SK-N-SH (cell line): ENCODE data around the gene KBTBD3.

ENCODE experiments used
- CHD2 ChIP-seq: fragments of 150-350 bp; IDR thresholded peaks from 2 replicates; pipeline ENCODE4 v1.6.1; 2018; ENCODE audit warnings: low read length; ENCODE audit not compliant: partially characterized antibody
- CTCF ChIP-seq: fragments of 200-600 bp; sonication (generic); IDR thresholded peaks from 2 replicates; pipeline ENCODE4 v1.6.1; 2017; ENCODE audit warnings: antibody characterized with exemption, mild to moderate bottlenecking, moderate library complexity
- EP300 ChIP-seq, 2 experiments: IDR thresholded peaks; 2 replicates each; pipeline versions ENCODE4 v1.4.0 to v1.6.1; 2012; ENCODE audit warnings: borderline replicate concordance in 1 of 2, low read depth in 1 of 2, low read length in 1 of 2
- FOXJ3 ChIP-seq: sonication (generic); formaldehyde crosslinking; IDR thresholded peaks from 2 replicates; pipeline ENCODE4 v1.5.1; 2020; ENCODE audit warnings: mild to moderate bottlenecking, missing genetic modification reagents
- FOXM1 ChIP-seq: IDR thresholded peaks from 2 replicates; pipeline ENCODE4 v1.4.0; 2012; ENCODE audit warnings: low read depth, mild to moderate bottlenecking
- GABPA ChIP-seq: IDR thresholded peaks from 2 replicates; pipeline ENCODE4 v1.4.0; 2012; ENCODE audit warnings: low read depth, mild to moderate bottlenecking
- PBX3 ChIP-seq: IDR thresholded peaks from 2 replicates; pipeline ENCODE4; 2012
- POLR2AphosphoS5 ChIP-seq: IDR thresholded peaks from 2 replicates; pipeline ENCODE4 v1.6.1; 2012; ENCODE audit warnings: low read depth, low read length
- RAD21 ChIP-seq: IDR thresholded peaks from 2 replicates; pipeline ENCODE4 v1.6.1; 2012; ENCODE audit warnings: mild to moderate bottlenecking, low read length
- SIN3A ChIP-seq: IDR thresholded peaks from 2 replicates; pipeline ENCODE4 v1.6.1; 2012; ENCODE audit warnings: low read depth, mild to moderate bottlenecking, low read length, moderate library complexity, borderline replicate concordance
- TAF1 ChIP-seq: IDR thresholded peaks from 2 replicates; pipeline ENCODE4 v1.6.1; 2012; ENCODE audit warnings: low read depth, mild to moderate bottlenecking, low read length, moderate library complexity, borderline replicate concordance
- TEAD4 ChIP-seq: IDR thresholded peaks from 2 replicates; pipeline ENCODE4 v1.4.0; 2012; ENCODE audit warnings: mild to moderate bottlenecking, borderline replicate concordance; ENCODE audit not compliant: insufficient read depth
- USF1 ChIP-seq: IDR thresholded peaks from 2 replicates; pipeline ENCODE4 v1.4.0; 2012; ENCODE audit warnings: low read depth, borderline replicate concordance
- USF2 ChIP-seq: fragments of 150-350 bp; IDR thresholded peaks from 2 replicates; pipeline ENCODE4 v1.6.1; 2017; ENCODE audit warnings: antibody characterized with exemption, low read length, low read depth, borderline replicate concordance

- no peak for TF ChIP-seq PBX3
- TF ChIP-seq POLR2AphosphoS5 = no peak
- no peak for TF ChIP-seq CTCF
- no peak for TF ChIP-seq FOXJ3
- no peak for TF ChIP-seq GABPA
- no peak for TF ChIP-seq SIN3A
- no peak for TF ChIP-seq EP300 (IDR thresholded peaks at IDR 0.05; ENCODE audit: borderline replicate concordance in 1 of 2, low read depth in 1 of 2, low read length in 1 of 2)
- TF ChIP-seq USF1 = no peak
- TF ChIP-seq TEAD4 = no peak
- no peak for TF ChIP-seq TAF1
- TF ChIP-seq CHD2 = no peak
- TF ChIP-seq RAD21 = no peak
- no peak for TF ChIP-seq FOXM1
- TF ChIP-seq USF2 = no peak
Observed at GRCh38 chr11:106031202-106031810, 45.8 kb downstream of the KBTBD3 start.
